IMR-90 (cell line): Measurements from ENCODE around the gene BACH1. TPM values are rescaled to one million over a fixed set of nuclear protein-coding genes. Genes with fewer than 3 reads are reported as not detected.

ENCODE experiments used
- ATAC-seq: fragments of 200-7000 bp; cut with Tn5 transposase; 2 replicates; pipeline ENCODE4 v1.9.1; 2020; ENCODE audit warnings: low read depth, mild to moderate bottlenecking, moderate library complexity
- BruUV-seq: library from RNA; stranded (reverse); fragments of 400-500 nt; replicated peaks from 2 replicates; lab custom pipeline; 2021; lab: Mats Ljungman, UMichigan
- CTCF ChIA-PET: fragments of 300-600 bp; formaldehyde crosslinking; extraction: SDS; loops from one replicate; lab custom pipeline; 2021; ENCODE audit warnings: antibody characterized with exemption; lab: Yijun Ruan, JAX
- POLR2A ChIA-PET: fragments of 300-600 bp; sonication (Branson Sonifier 250); formaldehyde crosslinking; loops from one replicate; lab custom pipeline; 2022; ENCODE audit warnings: antibody characterized with exemption; ENCODE audit not compliant: unreplicated experiment; lab: Charles Lee
- DNase-seq: peaks from one replicate; pipeline ENCODE4 v3.0.0; 2013
- H2AFZ ChIP-seq: replicated peaks from 2 replicates; pipeline ENCODE3; 2013; ENCODE audit warnings: low read length, mild to moderate bottlenecking; ENCODE audit not compliant: poor library complexity
- H2AK5ac ChIP-seq: 2 replicates; pipeline ENCODE4 v1.6.1; 2013; ENCODE audit warnings: low read depth, low read length, inconsistent platforms
- H2AK9ac ChIP-seq: replicated peaks from 2 replicates; pipeline ENCODE3; 2013; ENCODE audit warnings: mild to moderate bottlenecking, low read depth, low read length, moderate library complexity; ENCODE audit not compliant: poor library complexity
- H2BK120ac ChIP-seq: 2 replicates; pipeline ENCODE4 v1.6.1; 2013; ENCODE audit warnings: low read depth, low read length, inconsistent platforms
- H2BK15ac ChIP-seq: 3 replicates; pipeline ENCODE4 v1.6.1; 2013; ENCODE audit warnings: low read depth, low read length, inconsistent platforms
- H2BK20ac ChIP-seq: 2 replicates; pipeline ENCODE4 v1.6.1; 2013; ENCODE audit warnings: low read depth, mild to moderate bottlenecking, inconsistent platforms, low read length, moderate library complexity
- H2BK5ac ChIP-seq: 2 replicates; pipeline ENCODE4 v1.6.1; 2013; ENCODE audit warnings: mild to moderate bottlenecking, low read depth, low read length, inconsistent platforms; ENCODE audit not compliant: poor library complexity, severe bottlenecking
- H3K14ac ChIP-seq: replicated peaks from 2 replicates; pipeline ENCODE4 v1.6.1; 2013; ENCODE audit warnings: low read depth, low read length, inconsistent platforms
- H3K18ac ChIP-seq: 2 replicates; pipeline ENCODE4 v1.6.1; 2013; ENCODE audit warnings: low read depth, low read length, control low read depth
- H3K23ac ChIP-seq: 2 replicates; pipeline ENCODE4 v1.6.1; 2013; ENCODE audit warnings: low read depth, low read length, inconsistent platforms
- H3K27ac ChIP-seq: 2 replicates; pipeline ENCODE4 v1.5.1; 2013; ENCODE audit warnings: mild to moderate bottlenecking, control low read depth, low read length; ENCODE audit not compliant: insufficient read depth
- H3K27me3 ChIP-seq: 2 replicates; pipeline ENCODE4 v1.6.1; 2013; ENCODE audit warnings: low read length; ENCODE audit not compliant: control insufficient read depth, insufficient read depth
- H3K36me3 ChIP-seq: 2 replicates; pipeline ENCODE4 v1.6.1; 2013; ENCODE audit warnings: low read length, mixed read lengths; ENCODE audit not compliant: control insufficient read depth, insufficient read depth
- H3K4ac ChIP-seq: 2 replicates; pipeline ENCODE4 v1.6.1; 2013; ENCODE audit warnings: low read depth, low read length, inconsistent platforms
- H3K4me1 ChIP-seq: 2 replicates; pipeline ENCODE4 v1.6.1; 2013; ENCODE audit warnings: low read length, mixed read lengths; ENCODE audit not compliant: control insufficient read depth, insufficient read depth
- H3K4me2 ChIP-seq: 2 replicates; pipeline ENCODE4 v1.6.1; 2013; ENCODE audit warnings: low read depth, mild to moderate bottlenecking, control low read depth, low read length, moderate library complexity
- H3K4me3 ChIP-seq: 2 replicates; pipeline ENCODE4 v1.5.1; 2013; ENCODE audit warnings: low read depth, mild to moderate bottlenecking, control low read depth, low read length, moderate library complexity; ENCODE audit not compliant: insufficient read depth
- H3K56ac ChIP-seq: 2 replicates; pipeline ENCODE4 v1.6.1; 2013; ENCODE audit warnings: low read length, inconsistent platforms; ENCODE audit not compliant: insufficient read depth; ENCODE audit errors: extremely low read depth
- H3K79me1 ChIP-seq, 2 experiments: 2 replicates each; pipeline ENCODE4 v1.6.1; 2013; ENCODE audit warnings: low read length in 2 of 2, inconsistent platforms in 1 of 2, low read depth in 1 of 2
- H3K9ac ChIP-seq: 2 replicates; pipeline ENCODE4 v1.6.1; 2013; ENCODE audit warnings: low read depth, low read length, control low read depth
- H3K9me1 ChIP-seq: 2 replicates; pipeline ENCODE4 v1.6.1; 2013; ENCODE audit warnings: low read length, inconsistent platforms; ENCODE audit not compliant: insufficient read depth
- H3K9me3 ChIP-seq: 2 replicates; pipeline ENCODE4 v1.6.1; 2013; ENCODE audit warnings: low read length; ENCODE audit not compliant: control insufficient read depth, insufficient read depth
- H4K20me1 ChIP-seq: 2 replicates; pipeline ENCODE4 v1.6.1; 2013; ENCODE audit warnings: low read length, inconsistent platforms; ENCODE audit not compliant: insufficient read depth
- H4K5ac ChIP-seq: 2 replicates; pipeline ENCODE4 v1.6.1; 2013; ENCODE audit warnings: mild to moderate bottlenecking, low read depth, low read length, control low read depth
- H4K8ac ChIP-seq, 2 experiments: 2 replicates each; pipeline ENCODE4 v1.6.1; 2013; ENCODE audit warnings: low read depth in 2 of 2, low read length in 2 of 2, control low read depth in 1 of 2, inconsistent platforms in 1 of 2
- H4K91ac ChIP-seq: 2 replicates; pipeline ENCODE4 v1.6.1; 2013; ENCODE audit warnings: low read depth, low read length, inconsistent platforms; ENCODE audit not compliant: insufficient read depth
- BHLHE40 ChIP-seq: fragments of 150-350 bp; IDR thresholded peaks from 2 replicates; pipeline ENCODE4 v1.6.1; 2016; ENCODE audit warnings: mild to moderate bottlenecking, low read depth, low read length
- CEBPB ChIP-seq: IDR thresholded peaks from 2 replicates; pipeline ENCODE4 v1.6.1; 2012; ENCODE audit warnings: low read depth, low read length, improper control_type of control experiment
- FOS ChIP-seq: fragments of 150-350 bp; IDR thresholded peaks from 2 replicates; pipeline ENCODE4 v1.6.1; 2016; ENCODE audit warnings: low read depth, low read length
- MAFK ChIP-seq: IDR thresholded peaks from 2 replicates; pipeline ENCODE4 v1.6.1; 2012; ENCODE audit warnings: low read depth, low read length, improper control_type of control experiment
- MAZ ChIP-seq: IDR thresholded peaks from 2 replicates; pipeline ENCODE4 v1.6.1; 2012; ENCODE audit warnings: low read depth, mild to moderate bottlenecking, low read length, improper control_type of control experiment, moderate library complexity, borderline replicate concordance
- MXI1 ChIP-seq: IDR thresholded peaks from 2 replicates; pipeline ENCODE4 v1.6.1; 2012; ENCODE audit warnings: low read depth, mild to moderate bottlenecking, low read length, moderate library complexity, borderline replicate concordance
- POLR2A ChIP-seq: IDR thresholded peaks from 2 replicates; pipeline ENCODE4 v1.6.1; 2012; ENCODE audit warnings: mild to moderate bottlenecking, low read depth, low read length
- RAD21 ChIP-seq: IDR thresholded peaks from 2 replicates; pipeline ENCODE4 v1.6.1; 2012; ENCODE audit warnings: low read length, improper control_type of control experiment
- RCOR1 ChIP-seq: IDR thresholded peaks from 2 replicates; pipeline ENCODE4 v1.6.1; 2012; ENCODE audit warnings: mild to moderate bottlenecking, low read length, improper control_type of control experiment; ENCODE audit not compliant: insufficient replicate concordance
- RFX5 ChIP-seq: IDR thresholded peaks from 2 replicates; pipeline ENCODE4 v1.8.0; 2012; ENCODE audit warnings: low read depth, mild to moderate bottlenecking, low read length, moderate library complexity
- SMC3 ChIP-seq: fragments of 150-350 bp; IDR thresholded peaks from 2 replicates; pipeline ENCODE4 v1.6.1; 2016; ENCODE audit warnings: low read depth, mild to moderate bottlenecking, antibody characterized with exemption, low read length, moderate library complexity
- WGBS, 2 experiments: methylation state at CpG; one replicate each; pipeline versions ENCODE4 v1.1.5 to v1.1.7; 2013; ENCODE audit warnings: missing lambda C conversion rate in 2 of 2; ENCODE audit not compliant: insufficient read length in 1 of 2; ENCODE audit errors: extremely low coverage in 2 of 2; 5-methylcytosine and 5-hydroxymethylcytosine counted together
- dilution Hi-C: fragments of 300-500 bp; cut with HindIII; formaldehyde crosslinking; loops from one replicate; pipeline ENCODE4 v1.14.3; 2018; ENCODE audit warnings: low sequenced_read_pairs; ENCODE audit not compliant: unreplicated experiment
- in situ Hi-C: fragments of 300-500 bp; cut with MboI; formaldehyde crosslinking; loops from 3 replicates; pipeline ENCODE4 v1.14.3; 2019; ENCODE audit warnings: low sequenced_read_pairs, inconsistent platforms, mixed read lengths
- intact Hi-C: fragments of 100-400 bp; cut with micrococcal nuclease; formaldehyde crosslinking; loops from 2 replicates; pipeline ENCODE4 v1.10.0; 2022
- polyA plus RNA-seq, 3 experiments: library from polyadenylated mRNA; depleted of rRNA; stranded (reverse); fragments of >200 nt; gene quantifications; 2 replicates each; pipeline ENCODE4 v1.2.3, GENCODE V29; 2012; ENCODE audit warnings: low replicate concordance in 1 of 3
- total RNA-seq: library from RNA; depleted of rRNA; stranded (reverse); fragments of >200 nt; gene quantifications from 2 replicates; pipeline ENCODE4 v1.2.3, GENCODE V29; 2012
- TF ChIP-seq, protein P1 (sequence below): fragments of 150-350 bp; IDR thresholded peaks from 2 replicates; pipeline ENCODE4 v1.6.1; 2017; ENCODE audit warnings: mild to moderate bottlenecking, antibody characterized with exemption, low read length, low read depth
- TF ChIP-seq, protein P2 (sequence below): conservative IDR thresholded peaks from 2 replicates; pipeline ENCODE4 v1.5.1; 2012; ENCODE audit warnings: mild to moderate bottlenecking, low read depth, low read length, improper control_type of control experiment
- TF ChIP-seq, protein P3 (sequence below): fragments of 150-350 bp; IDR thresholded peaks from 2 replicates; pipeline ENCODE4 v1.6.1; 2016; ENCODE audit warnings: low read depth, mild to moderate bottlenecking, low read length, moderate library complexity, borderline replicate concordance

BACH1 gene
- total and polyA plus RNA-seq, 2 of the 4 experiments (the other 2 are of a cell fraction), result 23.1 to 108 TPM

DNA sequence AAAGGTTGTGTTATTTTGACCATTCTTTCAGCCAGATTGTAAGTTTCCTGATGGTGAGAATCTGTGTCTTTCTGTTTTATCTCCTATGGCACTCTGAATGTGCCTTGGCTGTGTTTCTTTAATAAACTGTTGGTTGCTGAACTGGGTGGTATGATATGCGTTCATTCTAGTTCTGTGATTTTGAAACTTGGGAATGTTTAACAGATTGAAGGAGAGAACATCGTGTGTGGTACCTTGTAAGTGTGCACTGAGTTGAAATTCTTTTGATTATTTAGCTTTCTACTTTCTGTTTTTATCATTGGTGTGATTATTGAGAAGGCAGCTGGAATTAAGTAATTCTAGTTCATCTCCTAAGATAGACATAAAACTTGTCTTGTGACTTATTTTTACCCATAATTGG is 4.6 kb downstream of the BACH1 start:
- Histone ChIP-seq H2AFZ (no peak overlapping the region), H4K5ac (no peak overlapping the region), H3K4me1 (peaks cover 18% of the 10 kb centered on the region), H2BK5ac (peak overlapping the region; percentile 95), H3K27ac (no peak overlapping the region), H4K91ac (no peak overlapping the region), H3K27me3 (no peaks in the 10 kb centered on the region), H2BK15ac (no peak overlapping the region), H3K9me3 (no peaks in the 10 kb centered on the region), H3K36me3 (peaks cover 3% of the 10 kb centered on the region), H3K18ac (no peak overlapping the region), H3K4me3 (no peak overlapping the region), H3K56ac (no peak overlapping the region), H4K8ac (peak overlapping the region in 1 of 2 experiments; percentile 6; a peak in 1 of 4 replicates), H3K79me1 (peaks cover 0 to 52% of the 10 kb centered on the region in 2 experiments; a peak in 3 of 4 replicates), H3K9ac (no peak overlapping the region), H3K23ac (peak overlapping the region; percentile 1; the same call in 1 of the 2 replicates), H2BK120ac (no peak overlapping the region), H2AK5ac (no peak overlapping the region), H3K4ac (no peak overlapping the region), H3K4me2 (peak overlapping the region; percentile 67; the same call in 1 of the 2 replicates), H3K14ac (0 out of 2 replicates have a peak overlapping the region, but pooled peaks have one; percentile 10), H4K20me1 (peaks cover 87% of the 10 kb centered on the region), H2AK9ac (no peak overlapping the region), H3K9me1 (peaks cover 16% of the 10 kb centered on the region), H2BK20ac (no peak overlapping the region)
- in situ Hi-C loops, result loop anchor here (10.0 kb wide), 1 partner anchor 128 kb away; no protein-coding TSS in a partner anchor
- ChIA-PET POLR2A (no interaction called here), CTCF (interaction anchor here (0.8 to 1.0 kb wide), 2 partner anchors 31 to 37 kb away, joined by 3 read pairs; no protein-coding TSS in a partner anchor)
- no CpG with 5 or more reads among the region's 2 CpGs for WGBS, 2 experiments
- intact Hi-C loops, result no loop called here
- dilution Hi-C loops, result no loop called here
- TF ChIP-seq MXI1 (no peak), FOS (no peak), POLR2A (no peak), RFX5 (no peak), MAZ (no peak), MAFK (no peak), SMC3 (no peak), RCOR1 (no peak), BHLHE40 (no peak), RAD21 (no peak), CEBPB (no peak)
- TF ChIP-seq, protein P1, sequence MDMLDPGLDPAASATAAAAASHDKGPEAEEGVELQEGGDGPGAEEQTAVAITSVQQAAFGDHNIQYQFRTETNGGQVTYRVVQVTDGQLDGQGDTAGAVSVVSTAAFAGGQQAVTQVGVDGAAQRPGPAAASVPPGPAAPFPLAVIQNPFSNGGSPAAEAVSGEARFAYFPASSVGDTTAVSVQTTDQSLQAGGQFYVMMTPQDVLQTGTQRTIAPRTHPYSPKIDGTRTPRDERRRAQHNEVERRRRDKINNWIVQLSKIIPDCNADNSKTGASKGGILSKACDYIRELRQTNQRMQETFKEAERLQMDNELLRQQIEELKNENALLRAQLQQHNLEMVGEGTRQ, result no peak
- TF ChIP-seq, protein P2, sequence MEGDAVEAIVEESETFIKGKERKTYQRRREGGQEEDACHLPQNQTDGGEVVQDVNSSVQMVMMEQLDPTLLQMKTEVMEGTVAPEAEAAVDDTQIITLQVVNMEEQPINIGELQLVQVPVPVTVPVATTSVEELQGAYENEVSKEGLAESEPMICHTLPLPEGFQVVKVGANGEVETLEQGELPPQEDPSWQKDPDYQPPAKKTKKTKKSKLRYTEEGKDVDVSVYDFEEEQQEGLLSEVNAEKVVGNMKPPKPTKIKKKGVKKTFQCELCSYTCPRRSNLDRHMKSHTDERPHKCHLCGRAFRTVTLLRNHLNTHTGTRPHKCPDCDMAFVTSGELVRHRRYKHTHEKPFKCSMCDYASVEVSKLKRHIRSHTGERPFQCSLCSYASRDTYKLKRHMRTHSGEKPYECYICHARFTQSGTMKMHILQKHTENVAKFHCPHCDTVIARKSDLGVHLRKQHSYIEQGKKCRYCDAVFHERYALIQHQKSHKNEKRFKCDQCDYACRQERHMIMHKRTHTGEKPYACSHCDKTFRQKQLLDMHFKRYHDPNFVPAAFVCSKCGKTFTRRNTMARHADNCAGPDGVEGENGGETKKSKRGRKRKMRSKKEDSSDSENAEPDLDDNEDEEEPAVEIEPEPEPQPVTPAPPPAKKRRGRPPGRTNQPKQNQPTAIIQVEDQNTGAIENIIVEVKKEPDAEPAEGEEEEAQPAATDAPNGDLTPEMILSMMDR, result no peak
- TF ChIP-seq, protein P3, sequence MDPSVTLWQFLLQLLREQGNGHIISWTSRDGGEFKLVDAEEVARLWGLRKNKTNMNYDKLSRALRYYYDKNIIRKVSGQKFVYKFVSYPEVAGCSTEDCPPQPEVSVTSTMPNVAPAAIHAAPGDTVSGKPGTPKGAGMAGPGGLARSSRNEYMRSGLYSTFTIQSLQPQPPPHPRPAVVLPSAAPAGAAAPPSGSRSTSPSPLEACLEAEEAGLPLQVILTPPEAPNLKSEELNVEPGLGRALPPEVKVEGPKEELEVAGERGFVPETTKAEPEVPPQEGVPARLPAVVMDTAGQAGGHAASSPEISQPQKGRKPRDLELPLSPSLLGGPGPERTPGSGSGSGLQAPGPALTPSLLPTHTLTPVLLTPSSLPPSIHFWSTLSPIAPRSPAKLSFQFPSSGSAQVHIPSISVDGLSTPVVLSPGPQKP, result no peak
- no peak for DNase-seq
- no peak for ATAC-seq
- BruUV-seq, result no TSS peak
